ENCODE measurements around the gene IL16.

GRCh38 chr15:81298611-81299010 is 101.9 kb downstream of the IL16 start:
- TF ChIP-seq POLR2A (IDR thresholded peaks at IDR 0.05): no peak
- TF ChIP-seq CTCF (IDR thresholded peaks at IDR 0.05): no peak
